Erythroblast (primary cell): ENCODE data around the gene PLCB3.

Experiments
- GATA1 ChIP-seq: IDR thresholded peaks from 2 replicates; pipeline ENCODE4 v1.6.1; 2011; ENCODE audit warnings: low read depth, mild to moderate bottlenecking, control low read depth, low read length, moderate library complexity
- POLR2A ChIP-seq: IDR thresholded peaks from 2 replicates; pipeline ENCODE4 v1.6.1; 2011; ENCODE audit warnings: mild to moderate bottlenecking, low read length

DNA sequence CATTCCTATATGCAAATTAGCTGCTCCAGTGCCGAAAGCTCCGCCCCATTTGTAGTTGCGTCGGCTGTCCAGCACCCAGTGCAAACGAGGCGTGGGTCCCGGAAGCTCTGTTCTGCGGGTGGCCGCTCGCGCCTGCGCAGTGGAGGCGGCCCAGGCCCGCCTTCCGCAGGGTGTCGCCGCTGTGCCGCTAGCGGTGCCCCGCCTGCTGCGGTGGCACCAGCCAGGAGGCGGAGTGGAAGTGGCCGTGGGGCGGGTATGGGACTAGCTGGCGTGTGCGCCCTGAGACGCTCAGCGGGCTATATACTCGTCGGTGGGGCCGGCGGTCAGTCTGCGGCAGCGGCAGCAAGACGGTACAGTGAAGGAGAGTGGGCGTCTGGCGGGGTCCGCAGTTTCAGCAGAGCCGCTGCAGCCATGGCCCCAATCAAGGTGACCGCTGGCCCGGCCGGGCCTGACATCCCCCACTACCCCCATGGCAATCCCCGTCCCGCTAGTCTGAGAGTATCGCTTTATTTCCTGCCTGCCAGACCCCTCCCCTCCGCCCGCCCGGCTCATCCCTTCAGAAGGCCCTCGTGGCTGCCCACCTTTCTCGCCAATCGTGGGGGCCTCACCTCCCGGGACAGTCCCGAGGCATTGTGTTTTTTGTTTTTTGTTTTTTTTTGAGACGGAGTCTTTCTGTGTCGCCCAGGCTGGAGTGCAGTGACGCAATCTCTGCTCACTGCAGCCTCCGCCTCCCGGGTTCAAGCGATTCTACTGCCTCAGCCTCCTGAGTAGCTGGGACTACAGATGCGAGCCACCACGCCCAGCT is 66.8 kb downstream of the PLCB3 start, which contains the start of gene PRDX5:
- no peak for TF ChIP-seq POLR2A
- TF ChIP-seq GATA1: no peak
